PC-9 (cell line): Measurements from ENCODE around the gene STAMBPL1.

Experiments
- CTCF ChIP-seq: fragments of 200-600 bp; sonication (generic); conservative IDR thresholded peaks from 2 replicates; pipeline ENCODE4 v1.6.1; 2017; ENCODE audit warnings: mixed run types, antibody characterized with exemption, mild to moderate bottlenecking, moderate library complexity
- EZH2 ChIP-seq: fragments of 200-600 bp; sonication (generic); IDR thresholded peaks from 2 replicates; pipeline ENCODE4 v1.8.0; 2017; ENCODE audit warnings: antibody characterized with exemption, low read depth

- no peak for TF ChIP-seq CTCF
- TF ChIP-seq EZH2 = no peak
These were observed 48.2 kb downstream of the STAMBPL1 start for GRCh38 chr10:88928254-88928653.
